NCI-H1092 (cell line): ENCODE measurements around the gene TERF2IP.

Experiments
- DNase-seq: peaks from one replicate; lab custom pipeline; 2025; lab: John Stamatoyannopoulos, UW

The TERF2IP gene

GRCh38 chr16:75635036-75635435, 12.5 kb upstream of the TERF2IP start:
- no peak for DNase-seq

- DNase-seq, result no peak
These were observed 7.0 kb upstream of the TERF2IP start for GRCh38 chr16:75640598-75640997.

- DNase-seq, result no peak
These were observed 3.1 kb upstream of the TERF2IP start for GRCh38 chr16:75644240-75645012.

- no peak for DNase-seq
These were observed 471 bp upstream of the TERF2IP start for GRCh38 chr16:75647112-75647491.

- DNase-seq, result peak; percentile 65
These were observed 898 bp downstream of the TERF2IP start for GRCh38 chr16:75648265-75649076.

- no peak for DNase-seq
These were observed 6.3 kb downstream of the TERF2IP start for GRCh38 chr16:75653922-75654321.

- no peak for DNase-seq
These were observed 10.6 kb downstream of the TERF2IP start for GRCh38 chr16:75658175-75658574.

- DNase-seq, result no peak
These were observed 12.7 kb downstream of the TERF2IP start for GRCh38 chr16:75660321-75660720.

- DNase-seq, result no peak
These were observed 13.2 kb downstream of the TERF2IP start for GRCh38 chr16:75660726-75661302.

- DNase-seq, result no peak
These were observed 19.9 kb downstream of the TERF2IP start for GRCh38 chr16:75667503-75667902.

GRCh38 chr16:75676909-75677308, 29.3 kb downstream of the TERF2IP start, which contains the start of gene CPHXL2:
Gene CPHXL2 (minus strand): TSS chr16:75677009. CDS start chr16:75676999, 10 bp downstream.
- DNase-seq, result no peak

GRCh38 chr16:75679366-75679765, 31.8 kb downstream of the TERF2IP start:
- DNase-seq, result no peak

- DNase-seq, result no peak
These were observed 34.7 kb downstream of the TERF2IP start for GRCh38 chr16:75682308-75682707.

- DNase-seq, result no peak
These were observed 39.8 kb downstream of the TERF2IP start for GRCh38 chr16:75687361-75687760.

GRCh38 chr16:75695708-75696107, 48.1 kb downstream of the TERF2IP start:
- DNase-seq, result no peak

GRCh38 chr16:75697571-75697970, 50.0 kb downstream of the TERF2IP start:
- DNase-seq, result no peak

- DNase-seq, result no peak
These were observed 53.8 kb downstream of the TERF2IP start, which contains the start of gene DUXB for GRCh38 chr16:75701361-75701760. Gene DUXB (minus strand): TSS chr16:75701461. CDS start chr16:75701418, 43 bp downstream.

- no peak for DNase-seq
These were observed 54.7 kb downstream of the TERF2IP start for GRCh38 chr16:75702242-75702641.

GRCh38 chr16:75703306-75703705, 55.7 kb downstream of the TERF2IP start:
- DNase-seq, result no peak
